ENCODE measurements around the gene PDE6G.

- TF ChIP-seq CTCF (conservative IDR thresholded peaks at IDR 0.05 in 1 of 2, IDR thresholded peaks at IDR 0.05 in 1 of 2; ENCODE audit: extremely low read depth in 1 of 2, insufficient read depth in 1 of 2, low read depth in 1 of 2, low read length in 2 of 2), result no peak
- TF ChIP-seq EZH2 (IDR thresholded peaks at IDR 0.05; ENCODE audit: borderline replicate concordance, low read length), result no peak
Measured at GRCh38 chr17:81691608-81692007, 35.3 kb upstream of the PDE6G start.

All from mammary epithelial cell (primary cell).